ENCODE data around the gene ZNF195. TPM values are rescaled to one million over a fixed set of nuclear protein-coding genes. Genes with fewer than 3 reads are reported as not detected.

The ZNF195 gene
- total RNA-seq, 1 experiment from 2014 or later = 49.2 TPM

DNA sequence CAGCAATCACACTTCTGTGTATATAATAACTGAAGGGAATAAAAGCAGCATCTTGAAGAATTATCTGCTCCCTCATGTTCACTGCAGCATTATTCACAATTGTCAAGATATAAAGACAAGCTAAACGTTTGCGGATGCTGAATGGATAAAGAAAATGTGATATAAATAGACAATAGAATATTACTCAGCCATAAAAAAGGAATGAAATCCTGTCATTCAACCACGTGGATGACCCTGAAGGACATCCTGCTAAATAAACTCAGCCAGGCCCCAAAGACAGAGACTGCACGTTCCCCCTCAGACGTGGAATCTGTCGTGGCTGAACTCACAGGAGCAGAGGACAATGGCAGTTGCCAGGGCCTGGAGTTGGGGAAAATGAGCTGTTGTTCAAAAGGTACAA, 9.6 kb downstream of the ZNF195 start:
- no TSS peak for BruUV-seq (replicated peaks)
- DNase-seq (ENCODE audit: low spot score) = no peak
- CTCF ChIA-PET = no interaction called here
- no peaks in the 10 kb centered on the region for H3K4me1 ChIP-seq (ENCODE audit: insufficient read depth, low read length, poor library complexity, severe bottlenecking)
- POLR2A ChIA-PET (ENCODE audit: low non-redundant PET) = no interaction called here
- intact Hi-C loops (cut with micrococcal nuclease; ENCODE audit: unreplicated experiment) = no loop called here
- peaks cover 81% of the 10 kb centered on the region for H3K36me3 ChIP-seq (ENCODE audit: insufficient read depth, low read length, poor library complexity, severe bottlenecking)
- no peaks in the 10 kb centered on the region for H3K27me3 ChIP-seq (replicated peaks; ENCODE audit: insufficient read depth, low read depth, low read length, poor library complexity)
- TF ChIP-seq EZH2 (IDR thresholded peaks at IDR 0.05; ENCODE audit: borderline replicate concordance, low read depth, low read length, poor library complexity, severe bottlenecking) = no peak
- TF ChIP-seq, protein P1, sequence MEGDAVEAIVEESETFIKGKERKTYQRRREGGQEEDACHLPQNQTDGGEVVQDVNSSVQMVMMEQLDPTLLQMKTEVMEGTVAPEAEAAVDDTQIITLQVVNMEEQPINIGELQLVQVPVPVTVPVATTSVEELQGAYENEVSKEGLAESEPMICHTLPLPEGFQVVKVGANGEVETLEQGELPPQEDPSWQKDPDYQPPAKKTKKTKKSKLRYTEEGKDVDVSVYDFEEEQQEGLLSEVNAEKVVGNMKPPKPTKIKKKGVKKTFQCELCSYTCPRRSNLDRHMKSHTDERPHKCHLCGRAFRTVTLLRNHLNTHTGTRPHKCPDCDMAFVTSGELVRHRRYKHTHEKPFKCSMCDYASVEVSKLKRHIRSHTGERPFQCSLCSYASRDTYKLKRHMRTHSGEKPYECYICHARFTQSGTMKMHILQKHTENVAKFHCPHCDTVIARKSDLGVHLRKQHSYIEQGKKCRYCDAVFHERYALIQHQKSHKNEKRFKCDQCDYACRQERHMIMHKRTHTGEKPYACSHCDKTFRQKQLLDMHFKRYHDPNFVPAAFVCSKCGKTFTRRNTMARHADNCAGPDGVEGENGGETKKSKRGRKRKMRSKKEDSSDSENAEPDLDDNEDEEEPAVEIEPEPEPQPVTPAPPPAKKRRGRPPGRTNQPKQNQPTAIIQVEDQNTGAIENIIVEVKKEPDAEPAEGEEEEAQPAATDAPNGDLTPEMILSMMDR (conservative IDR thresholded peaks at IDR 0.05; ENCODE audit: low read depth, low read length) = no peak
- H3K27ac ChIP-seq (ENCODE audit: low read depth, low read length, poor library complexity, severe bottlenecking) = no peak overlapping the region
- H3K9me3 ChIP-seq (ENCODE audit: low read depth, low read length, poor library complexity, severe bottlenecking) = peaks cover 41% of the 10 kb centered on the region
- H3K4me3 ChIP-seq (ENCODE audit: low read depth, low read length, poor library complexity, severe bottlenecking) = no peak overlapping the region

- H3K27ac ChIP-seq (ENCODE audit: low read depth, low read length, poor library complexity, severe bottlenecking) = no peak overlapping the region
- no peak for DNase-seq (ENCODE audit: low spot score)
- ChIA-PET CTCF (no interaction called here), POLR2A (ENCODE audit: low non-redundant PET) (no interaction called here)
- peaks cover 52% of the 10 kb centered on the region for H3K9me3 ChIP-seq (ENCODE audit: low read depth, low read length, poor library complexity, severe bottlenecking)
- no peak overlapping the region for H3K4me3 ChIP-seq (ENCODE audit: low read depth, low read length, poor library complexity, severe bottlenecking)
- intact Hi-C loops (cut with micrococcal nuclease; ENCODE audit: unreplicated experiment) = no loop called here
- BruUV-seq (replicated peaks) = no TSS peak
- TF ChIP-seq, protein P1 (conservative IDR thresholded peaks at IDR 0.05; ENCODE audit: low read depth, low read length) = no peak
- TF ChIP-seq EZH2 (IDR thresholded peaks at IDR 0.05; ENCODE audit: borderline replicate concordance, low read depth, low read length, poor library complexity, severe bottlenecking) = no peak
- H3K36me3 ChIP-seq (ENCODE audit: insufficient read depth, low read length, poor library complexity, severe bottlenecking) = peaks cover 87% of the 10 kb centered on the region
- no peaks in the 10 kb centered on the region for H3K4me1 ChIP-seq (ENCODE audit: insufficient read depth, low read length, poor library complexity, severe bottlenecking)
- H3K27me3 ChIP-seq (replicated peaks; ENCODE audit: insufficient read depth, low read depth, low read length, poor library complexity) = no peaks in the 10 kb centered on the region
These were observed 10.7 kb downstream of the ZNF195 start for GRCh38 chr11:3368199-3368598.

DNA sequence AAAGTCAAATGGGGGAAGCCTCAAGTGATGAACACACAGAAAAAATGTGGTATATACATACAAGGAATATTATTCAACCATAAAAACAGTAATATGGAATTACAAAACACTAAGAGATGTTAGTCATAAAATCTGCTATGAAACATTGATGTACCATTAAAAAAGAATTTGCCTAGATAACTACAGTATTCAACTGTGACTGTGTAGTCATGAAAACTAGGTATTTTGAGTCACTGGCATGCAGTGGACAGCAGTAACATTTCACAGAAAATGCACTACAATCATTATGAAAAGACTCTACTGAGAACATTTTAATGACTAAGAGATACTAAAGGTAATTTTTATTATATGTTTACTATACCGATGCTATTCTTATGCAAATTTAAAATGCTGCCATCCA, 11.7 kb downstream of the ZNF195 start:
- intact Hi-C loops (cut with micrococcal nuclease; ENCODE audit: unreplicated experiment) = no loop called here
- DNase-seq (ENCODE audit: low spot score) = no peak
- Histone ChIP-seq H3K27ac (ENCODE audit: low read depth, low read length, poor library complexity, severe bottlenecking) (no peak overlapping the region), H3K4me3 (ENCODE audit: low read depth, low read length, poor library complexity, severe bottlenecking) (no peak overlapping the region), H3K36me3 (ENCODE audit: insufficient read depth, low read length, poor library complexity, severe bottlenecking) (peaks cover 96% of the 10 kb centered on the region), H3K9me3 (ENCODE audit: low read depth, low read length, poor library complexity, severe bottlenecking) (peaks cover 61% of the 10 kb centered on the region), H3K4me1 (ENCODE audit: insufficient read depth, low read length, poor library complexity, severe bottlenecking) (no peaks in the 10 kb centered on the region), H3K27me3 (replicated peaks; ENCODE audit: insufficient read depth, low read depth, low read length, poor library complexity) (no peaks in the 10 kb centered on the region)
- no TSS peak for BruUV-seq (replicated peaks)
- POLR2A ChIA-PET (ENCODE audit: low non-redundant PET) = no interaction called here
- TF ChIP-seq, protein P1 (conservative IDR thresholded peaks at IDR 0.05; ENCODE audit: low read depth, low read length) = no peak
- CTCF ChIA-PET = no interaction called here

All from A673 (cell line).